ENCODE data around the gene STK11.
A peak's percentile ranks its signal among the peaks of the same experiment; 100 is the strongest.
"Not testable (repeated sequence)": the region's sequence is repeated elsewhere in the genome, so short reads cannot be mapped to it uniquely, and the experiment has no call there.

STK11 gene

DNA sequence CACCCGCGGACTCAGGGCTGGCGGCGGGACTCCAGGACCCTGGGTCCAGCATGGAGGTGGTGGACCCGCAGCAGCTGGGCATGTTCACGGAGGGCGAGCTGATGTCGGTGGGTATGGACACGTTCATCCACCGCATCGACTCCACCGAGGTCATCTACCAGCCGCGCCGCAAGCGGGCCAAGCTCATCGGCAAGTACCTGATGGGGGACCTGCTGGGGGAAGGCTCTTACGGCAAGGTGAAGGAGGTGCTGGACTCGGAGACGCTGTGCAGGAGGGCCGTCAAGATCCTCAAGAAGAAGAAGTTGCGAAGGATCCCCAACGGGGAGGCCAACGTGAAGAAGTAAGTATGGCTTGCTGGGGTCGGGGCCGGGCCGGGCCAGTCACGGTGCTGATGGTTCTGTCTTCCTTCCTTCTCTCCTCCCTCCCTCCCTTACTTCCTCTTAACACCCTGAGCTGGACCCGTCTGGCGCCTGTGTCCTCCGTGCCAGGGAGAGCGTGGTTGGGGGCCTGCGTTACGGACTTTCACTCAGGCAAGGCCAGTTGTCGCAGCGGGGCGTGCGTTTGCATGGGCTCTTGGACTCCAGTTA is 1.4 kb downstream of the STK11 start:
- Histone ChIP-seq H3K4me1 (ENCODE audit: control insufficient read depth in 5 of 5, insufficient read depth in 5 of 5, low read length in 5 of 5) (peaks cover 7 to 76% (median 70%) of the 10 kb centered on the region in 5 donors), H3K36me3 (ENCODE audit: control insufficient read depth in 5 of 5, insufficient read depth in 5 of 5, low read length in 5 of 5) (peaks cover 0 to 7% (median 3%) of the 10 kb centered on the region in 5 donors), H3K9ac (ENCODE audit: low read length in 5 of 5) (peak overlapping the region; percentile 76 to 84 (median 82)), H3K27me3 (ENCODE audit: control insufficient read depth in 5 of 5, insufficient read depth in 4 of 5, low read length in 5 of 5) (no peaks in the 10 kb centered on the region), H3K4me3 (ENCODE audit: low read depth in 1 of 5, low read length in 5 of 5) (peak overlapping the region; percentile 64 to 75 (median 73)), H3K9me3 (ENCODE audit: control insufficient read depth in 5 of 5, low read length in 5 of 5) (no peaks in the 10 kb centered on the region), H3K27ac (ENCODE audit: low read depth, low read length) (peak overlapping the region; percentile 77)

- not testable (repeated sequence) for H3K27ac ChIP-seq (ENCODE audit: low read depth, low read length); H3K9ac ChIP-seq (ENCODE audit: low read length in 5 of 5); H3K9me3 ChIP-seq (ENCODE audit: control insufficient read depth in 5 of 5, low read length in 5 of 5); H3K27me3 ChIP-seq (ENCODE audit: control insufficient read depth in 5 of 5, insufficient read depth in 4 of 5, low read length in 5 of 5)
- peaks cover 9 to 75% (median 66%) of the 10 kb centered on the region in 5 donors for H3K4me1 ChIP-seq (ENCODE audit: control insufficient read depth in 5 of 5, insufficient read depth in 5 of 5, low read length in 5 of 5)
- H3K36me3 ChIP-seq (ENCODE audit: control insufficient read depth in 5 of 5, insufficient read depth in 5 of 5, low read length in 5 of 5): peaks cover 0 to 12% (median 3%) of the 10 kb centered on the region in 5 donors
- H3K4me3 ChIP-seq (ENCODE audit: low read depth in 1 of 5, low read length in 5 of 5): peak overlapping the region in 1 of 5 donors; percentile 10
Observed at GRCh38 chr19:1208830-1209229, 3.3 kb downstream of the STK11 start.

- Histone ChIP-seq H3K27me3 (ENCODE audit: control insufficient read depth in 5 of 5, insufficient read depth in 4 of 5, low read length in 5 of 5) (no peaks in the 10 kb centered on the region), H3K27ac (ENCODE audit: low read depth, low read length) (no peak overlapping the region)
Observed at GRCh38 chr19:1210227-1210538, 4.6 kb downstream of the STK11 start.

DNA sequence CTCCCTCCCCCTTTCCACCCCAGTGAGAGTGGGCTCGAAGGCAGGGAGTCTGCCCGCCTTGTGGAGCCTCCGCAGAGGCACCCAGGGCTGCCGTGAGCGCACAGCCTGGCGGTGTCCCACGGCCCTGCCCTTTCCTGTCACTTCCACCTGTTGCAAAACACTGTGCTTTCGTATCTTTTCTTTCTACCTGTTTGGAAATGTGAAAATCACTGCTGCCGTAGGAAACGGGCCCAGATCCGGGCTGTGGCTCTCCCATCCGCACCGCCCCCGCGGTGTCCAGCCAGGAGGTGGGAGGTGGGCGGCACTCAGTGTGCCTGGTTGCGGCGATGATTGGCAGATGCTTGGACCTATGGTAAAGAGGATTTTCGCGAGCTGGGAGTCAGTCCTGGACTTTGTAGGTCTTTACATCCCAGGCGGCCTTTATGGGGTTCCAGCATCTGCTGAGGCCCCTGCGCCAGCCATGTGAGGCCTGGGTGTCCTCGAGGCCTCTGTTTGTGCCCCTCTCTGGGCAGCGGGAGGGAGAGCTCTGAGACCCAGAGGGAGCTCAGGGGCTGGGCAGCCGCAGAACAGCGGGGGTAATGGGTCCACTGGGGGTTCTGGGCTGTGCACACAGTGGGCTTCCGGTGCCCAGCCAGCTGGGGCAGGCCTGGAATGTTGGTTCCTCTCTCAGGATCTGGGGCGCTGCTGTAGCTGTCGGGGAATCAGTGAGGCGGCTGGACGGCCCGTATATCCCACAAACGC is 6.1 kb downstream of the STK11 start:
- Histone ChIP-seq H3K4me3 (ENCODE audit: low read depth in 1 of 5, low read length in 5 of 5) (no peak overlapping the region), H3K9ac (ENCODE audit: low read length in 5 of 5) (peak overlapping the region in 1 of 5 donors; percentile 41), H3K9me3 (ENCODE audit: control insufficient read depth in 5 of 5, low read length in 5 of 5) (no peaks in the 10 kb centered on the region), H3K36me3 (ENCODE audit: control insufficient read depth in 5 of 5, insufficient read depth in 5 of 5, low read length in 5 of 5) (peaks cover 0 to 14% (median 3%) of the 10 kb centered on the region in 5 donors), H3K27ac (ENCODE audit: low read depth, low read length) (no peak overlapping the region), H3K4me1 (ENCODE audit: control insufficient read depth in 5 of 5, insufficient read depth in 5 of 5, low read length in 5 of 5) (peaks cover 15 to 82% (median 71%) of the 10 kb centered on the region in 5 donors), H3K27me3 (ENCODE audit: control insufficient read depth in 5 of 5, insufficient read depth in 4 of 5, low read length in 5 of 5) (no peaks in the 10 kb centered on the region)

More at GRCh38 chr19:1210227-1210538, 4.6 kb downstream of the STK11 start:
- H3K4me1 ChIP-seq (ENCODE audit: control insufficient read depth in 5 of 5, insufficient read depth in 5 of 5, low read length in 5 of 5): peaks cover 12 to 76% (median 69%) of the 10 kb centered on the region in 5 donors
- H3K4me3 ChIP-seq (ENCODE audit: low read depth in 1 of 5, low read length in 5 of 5): no peak overlapping the region
- H3K9me3 ChIP-seq (ENCODE audit: control insufficient read depth in 5 of 5, low read length in 5 of 5): no peaks in the 10 kb centered on the region
- no peak overlapping the region for H3K9ac ChIP-seq (ENCODE audit: low read length in 5 of 5)
- peaks cover 0 to 12% (median 3%) of the 10 kb centered on the region in 5 donors for H3K36me3 ChIP-seq (ENCODE audit: control insufficient read depth in 5 of 5, insufficient read depth in 5 of 5, low read length in 5 of 5)

DNA sequence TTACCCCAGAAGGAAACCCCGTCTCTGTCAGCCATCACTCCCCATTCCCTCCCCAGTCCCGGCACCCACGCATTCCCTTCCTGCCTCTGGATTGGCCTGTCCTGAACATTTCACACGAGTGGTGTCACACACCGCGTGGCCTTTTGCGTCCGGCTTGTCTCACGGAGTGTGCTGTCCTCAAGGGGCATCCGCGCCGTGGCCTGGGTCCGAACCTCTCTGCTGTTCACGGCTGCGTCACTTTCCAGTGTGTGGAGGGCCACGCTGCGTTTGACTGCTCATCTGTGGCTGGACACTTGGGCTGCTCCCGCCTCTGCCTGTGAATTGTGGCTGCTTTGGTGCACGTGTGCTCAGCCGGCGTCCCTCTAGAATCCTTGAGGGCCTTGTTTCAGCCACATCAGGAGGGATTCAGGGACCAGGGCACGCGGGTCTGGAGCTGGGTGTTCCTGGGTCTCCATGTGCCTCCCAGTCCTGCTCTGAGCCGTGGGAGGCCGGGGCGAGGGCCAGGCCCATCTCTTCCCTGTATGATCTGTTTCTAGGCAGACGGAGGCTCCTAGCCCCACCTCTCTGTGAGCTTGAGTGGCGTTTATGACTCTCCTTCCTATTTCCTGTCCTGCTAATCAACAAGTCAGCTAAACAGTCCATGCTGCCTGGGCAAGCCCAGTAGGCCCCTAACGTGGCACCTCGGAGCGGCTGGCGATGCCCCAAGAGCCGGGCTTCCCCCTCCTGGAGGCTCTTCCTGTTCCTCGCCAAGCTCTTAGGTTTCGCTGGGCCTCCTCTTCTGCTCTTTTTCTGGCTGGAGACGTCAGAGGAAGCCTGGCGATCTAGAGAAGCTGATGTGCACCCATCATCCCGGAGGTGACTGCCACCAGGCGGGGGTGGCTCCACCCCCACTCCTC is 8.1 kb downstream of the STK11 start:
- Histone ChIP-seq H3K9ac (ENCODE audit: low read length in 5 of 5) (peak overlapping the region; percentile 35 to 71 (median 56)), H3K4me3 (ENCODE audit: low read depth in 1 of 5, low read length in 5 of 5) (peak overlapping the region in 3 of 5 donors; percentile 12 to 36 (median 17)), H3K36me3 (ENCODE audit: control insufficient read depth in 5 of 5, insufficient read depth in 5 of 5, low read length in 5 of 5) (peaks cover 0 to 18% (median 7%) of the 10 kb centered on the region in 5 donors), H3K9me3 (ENCODE audit: control insufficient read depth in 5 of 5, low read length in 5 of 5) (no peaks in the 10 kb centered on the region), H3K27me3 (ENCODE audit: control insufficient read depth in 5 of 5, insufficient read depth in 4 of 5, low read length in 5 of 5) (no peaks in the 10 kb centered on the region), H3K27ac (ENCODE audit: low read depth, low read length) (peak overlapping the region; percentile 86), H3K4me1 (ENCODE audit: control insufficient read depth in 5 of 5, insufficient read depth in 5 of 5, low read length in 5 of 5) (peaks cover 13 to 83% (median 62%) of the 10 kb centered on the region in 5 donors)

GRCh38 chr19:1214299-1214861 is 8.8 kb downstream of the STK11 start:
- H3K4me1 ChIP-seq (ENCODE audit: control insufficient read depth in 5 of 5, insufficient read depth in 5 of 5, low read length in 5 of 5): peaks cover 13 to 81% (median 56%) of the 10 kb centered on the region in 5 donors
- peak overlapping the region in 2 of 5 donors; percentile 12 to 36 for H3K4me3 ChIP-seq (ENCODE audit: low read depth in 1 of 5, low read length in 5 of 5)
- peak overlapping the region; percentile 86 for H3K27ac ChIP-seq (ENCODE audit: low read depth, low read length)
- no peaks in the 10 kb centered on the region for H3K9me3 ChIP-seq (ENCODE audit: control insufficient read depth in 5 of 5, low read length in 5 of 5)
- peaks cover 0 to 18% (median 7%) of the 10 kb centered on the region in 5 donors for H3K36me3 ChIP-seq (ENCODE audit: control insufficient read depth in 5 of 5, insufficient read depth in 5 of 5, low read length in 5 of 5)
- peak overlapping the region; percentile 35 to 71 (median 50) for H3K9ac ChIP-seq (ENCODE audit: low read length in 5 of 5)
- H3K27me3 ChIP-seq (ENCODE audit: control insufficient read depth in 5 of 5, insufficient read depth in 4 of 5, low read length in 5 of 5): no peaks in the 10 kb centered on the region

- H3K27ac ChIP-seq (ENCODE audit: low read depth, low read length): peak overlapping the region; percentile 86
- peaks cover 11 to 78% (median 49%) of the 10 kb centered on the region in 5 donors for H3K4me1 ChIP-seq (ENCODE audit: control insufficient read depth in 5 of 5, insufficient read depth in 5 of 5, low read length in 5 of 5)
- peak overlapping the region in 2 of 5 donors; percentile 18 to 19 for H3K4me3 ChIP-seq (ENCODE audit: low read depth in 1 of 5, low read length in 5 of 5)
- peaks cover 0 to 17% (median 5%) of the 10 kb centered on the region in 5 donors for H3K36me3 ChIP-seq (ENCODE audit: control insufficient read depth in 5 of 5, insufficient read depth in 5 of 5, low read length in 5 of 5)
- H3K9ac ChIP-seq (ENCODE audit: low read length in 5 of 5): peak overlapping the region in 2 of 5 donors; percentile 50 to 71
- no peaks in the 10 kb centered on the region for H3K27me3 ChIP-seq (ENCODE audit: control insufficient read depth in 5 of 5, insufficient read depth in 4 of 5, low read length in 5 of 5)
- H3K9me3 ChIP-seq (ENCODE audit: control insufficient read depth in 5 of 5, low read length in 5 of 5): no peaks in the 10 kb centered on the region
Observed at GRCh38 chr19:1214862-1215731, 9.5 kb downstream of the STK11 start.

GRCh38 chr19:1216756-1217155 is 11.2 kb downstream of the STK11 start:
- no peak overlapping the region for H3K4me3 ChIP-seq (ENCODE audit: low read depth in 1 of 5, low read length in 5 of 5)
- no peaks in the 10 kb centered on the region for H3K9me3 ChIP-seq (ENCODE audit: control insufficient read depth in 5 of 5, low read length in 5 of 5)
- peaks cover 11 to 71% (median 44%) of the 10 kb centered on the region in 5 donors for H3K4me1 ChIP-seq (ENCODE audit: control insufficient read depth in 5 of 5, insufficient read depth in 5 of 5, low read length in 5 of 5)
- peaks cover 0 to 29% (median 19%) of the 10 kb centered on the region in 5 donors for H3K36me3 ChIP-seq (ENCODE audit: control insufficient read depth in 5 of 5, insufficient read depth in 5 of 5, low read length in 5 of 5)
- no peaks in the 10 kb centered on the region for H3K27me3 ChIP-seq (ENCODE audit: control insufficient read depth in 5 of 5, insufficient read depth in 4 of 5, low read length in 5 of 5)
- H3K9ac ChIP-seq (ENCODE audit: low read length in 5 of 5): no peak overlapping the region
- H3K27ac ChIP-seq (ENCODE audit: low read depth, low read length): no peak overlapping the region

DNA sequence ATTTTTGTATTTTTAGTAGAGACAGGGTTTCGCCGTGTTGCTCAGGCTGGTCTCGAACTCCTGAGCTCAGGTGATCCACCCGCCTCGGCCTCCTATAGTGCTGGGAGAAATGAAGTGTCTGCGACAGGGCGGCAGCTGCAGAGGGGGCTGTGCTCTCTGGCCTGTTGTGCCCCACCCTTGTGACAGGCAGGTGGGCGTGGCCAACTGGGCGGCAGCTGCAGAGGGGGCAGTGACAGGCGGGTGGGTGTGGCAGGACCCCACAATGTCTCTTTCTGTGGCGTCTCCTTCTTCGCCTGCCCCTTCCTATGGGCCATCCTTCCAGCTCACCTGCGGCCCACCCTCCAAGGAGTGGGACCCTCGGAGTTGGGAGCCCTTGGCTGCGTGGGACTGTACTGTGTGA is 11.8 kb downstream of the STK11 start:
- Histone ChIP-seq H3K4me1 (ENCODE audit: control insufficient read depth in 5 of 5, insufficient read depth in 5 of 5, low read length in 5 of 5) (peaks cover 11 to 69% (median 43%) of the 10 kb centered on the region in 5 donors), H3K4me3 (ENCODE audit: low read depth in 1 of 5, low read length in 5 of 5) (no peak overlapping the region), H3K9me3 (ENCODE audit: control insufficient read depth in 5 of 5, low read length in 5 of 5) (no peaks in the 10 kb centered on the region), H3K36me3 (ENCODE audit: control insufficient read depth in 5 of 5, insufficient read depth in 5 of 5, low read length in 5 of 5) (peaks cover 0 to 34% (median 20%) of the 10 kb centered on the region in 5 donors), H3K9ac (ENCODE audit: low read length in 5 of 5) (no peak overlapping the region), H3K27me3 (ENCODE audit: control insufficient read depth in 5 of 5, insufficient read depth in 4 of 5, low read length in 5 of 5) (no peaks in the 10 kb centered on the region), H3K27ac (ENCODE audit: low read depth, low read length) (peak overlapping the region; percentile 18)
